VCaP (cell line): ENCODE results near the gene INO80C.
"Not testable (repeated sequence)": the region's sequence is repeated elsewhere in the genome, so short reads cannot be mapped to it uniquely, and the experiment has no call there.

Source experiments
- H3K27ac ChIP-seq: fragments of 450-650 bp; 2 replicates; pipeline ENCODE4 v1.5.1; 2017
- CTCF ChIP-seq: fragments of 450-650 bp; conservative IDR thresholded peaks from 2 replicates; pipeline ENCODE4 v1.5.1; 2017; ENCODE audit warnings: mild to moderate bottlenecking, moderate library complexity

The INO80C gene

GRCh38 chr18:35457140-35457704 lies 40.5 kb downstream of the INO80C start:
- TF ChIP-seq CTCF: no peak
- no peak overlapping the region for H3K27ac ChIP-seq

- TF ChIP-seq CTCF: no peak
- no peak overlapping the region for H3K27ac ChIP-seq
Measured at GRCh38 chr18:35455926-35456763, 41.6 kb downstream of the INO80C start.

GRCh38 chr18:35454803-35455202 lies 43.0 kb downstream of the INO80C start:
- H3K27ac ChIP-seq: no peak overlapping the region
- no peak for TF ChIP-seq CTCF

GRCh38 chr18:35453065-35453464 lies 44.7 kb downstream of the INO80C start:
- not testable (repeated sequence) for H3K27ac ChIP-seq

GRCh38 chr18:35451916-35452315 lies 45.8 kb downstream of the INO80C start:
- TF ChIP-seq CTCF: no peak
- no peak overlapping the region for H3K27ac ChIP-seq

- no peak overlapping the region for H3K27ac ChIP-seq
- no peak for TF ChIP-seq CTCF
Measured at GRCh38 chr18:35451032-35451431, 46.7 kb downstream of the INO80C start.

GRCh38 chr18:35444636-35445035 lies 53.1 kb downstream of the INO80C start:
- no peak for TF ChIP-seq CTCF
- H3K27ac ChIP-seq: no peak overlapping the region

GRCh38 chr18:35443847-35444246 lies 53.9 kb downstream of the INO80C start:
- no peak overlapping the region for H3K27ac ChIP-seq

More at GRCh38 chr18:35443847-35444246, 53.9 kb downstream of the INO80C start:
- TF ChIP-seq CTCF: no peak
